ENCODE results near the gene SOCS7. TPM values are rescaled to one million over a fixed set of nuclear protein-coding genes. Genes with fewer than 3 reads are reported as not detected.

The SOCS7 gene
- total and polyA plus RNA-seq, 2 of the 4 experiments (the other 2 are of a cell fraction), result 6.5 to 6.8 TPM

DNA sequence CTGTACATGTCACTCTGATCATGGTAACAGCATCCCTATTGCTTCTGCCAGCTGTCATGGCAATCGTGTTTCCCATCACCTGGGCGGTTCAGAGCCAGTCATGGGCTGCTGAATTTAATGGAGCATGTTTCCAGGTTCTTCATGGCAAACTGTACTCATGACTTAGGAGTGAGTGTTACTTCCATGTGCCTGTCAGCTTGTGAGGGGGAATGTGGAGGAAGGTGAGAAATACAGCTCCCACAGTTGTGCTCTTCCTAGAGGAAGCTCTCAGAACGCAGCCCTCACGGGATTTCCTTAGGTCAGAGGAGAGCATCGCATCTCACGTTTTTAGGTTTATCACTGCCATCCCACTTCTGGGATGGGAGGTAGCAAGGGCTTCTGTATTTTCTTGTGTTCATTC lies 48.6 kb downstream of the SOCS7 start:
- no peak overlapping the region for H2BK5ac ChIP-seq (ENCODE audit: low read depth, low read length, poor library complexity, severe bottlenecking)
- no peak overlapping the region for H2AK9ac ChIP-seq (replicated peaks; ENCODE audit: low read depth, low read length, poor library complexity)
- H3K14ac ChIP-seq (replicated peaks; ENCODE audit: low read depth, low read length), result no peak overlapping the region
- no peaks in the 10 kb centered on the region for H4K20me1 ChIP-seq (ENCODE audit: insufficient read depth, low read length)
- ATAC-seq (ENCODE audit: low read depth), result no peak
- H3K4me2 ChIP-seq (ENCODE audit: low read depth, low read length), result no peak overlapping the region
- intact Hi-C loops (cut with micrococcal nuclease) (no loop called here), dilution Hi-C loops (cut with HindIII; ENCODE audit: low sequenced_read_pairs, unreplicated experiment) (no loop called here), in situ Hi-C loops (cut with MboI; ENCODE audit: low sequenced_read_pairs) (loop anchor here (5.0 kb wide), 1 partner anchor 43 kb away; no protein-coding TSS in a partner anchor)
- H3K27me3 ChIP-seq (ENCODE audit: control insufficient read depth, insufficient read depth, low read length), result no peaks in the 10 kb centered on the region
- H4K91ac ChIP-seq (ENCODE audit: insufficient read depth, low read depth, low read length), result no peak overlapping the region
- no peak overlapping the region for H4K8ac ChIP-seq (ENCODE audit: low read depth in 2 of 2, low read length in 2 of 2)
- TSS peak; percentile 15 for BruUV-seq (replicated peaks)
- peaks cover 8% of the 10 kb centered on the region for H3K9me1 ChIP-seq (ENCODE audit: insufficient read depth, low read length)
- no peak overlapping the region for H3K27ac ChIP-seq (ENCODE audit: insufficient read depth, low read length)
- H3K79me1 ChIP-seq (ENCODE audit: low read depth in 1 of 2, low read length in 2 of 2), result peaks cover 0 to 3% of the 10 kb centered on the region in 2 experiments; a peak in 1 of 4 replicates
- H3K36me3 ChIP-seq (ENCODE audit: control insufficient read depth, insufficient read depth, low read length), result peaks cover 50% of the 10 kb centered on the region
- no peak for TF ChIP-seq RFX5 (IDR thresholded peaks at IDR 0.05; ENCODE audit: low read depth, low read length)
- no peak for TF ChIP-seq POLR2A (IDR thresholded peaks at IDR 0.05; ENCODE audit: low read depth, low read length)
- TF ChIP-seq BHLHE40 (IDR thresholded peaks at IDR 0.05; ENCODE audit: low read depth, low read length), result no peak
- TF ChIP-seq CHD1 (IDR thresholded peaks at IDR 0.05; ENCODE audit: low read depth, low read length), result no peak
- TF ChIP-seq MAFK (IDR thresholded peaks at IDR 0.05; ENCODE audit: low read depth, low read length), result no peak
- no peak for TF ChIP-seq MAZ (IDR thresholded peaks at IDR 0.05; ENCODE audit: borderline replicate concordance, low read depth, low read length)
- TF ChIP-seq, protein P1, sequence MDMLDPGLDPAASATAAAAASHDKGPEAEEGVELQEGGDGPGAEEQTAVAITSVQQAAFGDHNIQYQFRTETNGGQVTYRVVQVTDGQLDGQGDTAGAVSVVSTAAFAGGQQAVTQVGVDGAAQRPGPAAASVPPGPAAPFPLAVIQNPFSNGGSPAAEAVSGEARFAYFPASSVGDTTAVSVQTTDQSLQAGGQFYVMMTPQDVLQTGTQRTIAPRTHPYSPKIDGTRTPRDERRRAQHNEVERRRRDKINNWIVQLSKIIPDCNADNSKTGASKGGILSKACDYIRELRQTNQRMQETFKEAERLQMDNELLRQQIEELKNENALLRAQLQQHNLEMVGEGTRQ (IDR thresholded peaks at IDR 0.05; ENCODE audit: low read depth, low read length), result no peak
- TF ChIP-seq CEBPB (IDR thresholded peaks at IDR 0.05; ENCODE audit: low read depth, low read length), result no peak
- TF ChIP-seq, protein P2, sequence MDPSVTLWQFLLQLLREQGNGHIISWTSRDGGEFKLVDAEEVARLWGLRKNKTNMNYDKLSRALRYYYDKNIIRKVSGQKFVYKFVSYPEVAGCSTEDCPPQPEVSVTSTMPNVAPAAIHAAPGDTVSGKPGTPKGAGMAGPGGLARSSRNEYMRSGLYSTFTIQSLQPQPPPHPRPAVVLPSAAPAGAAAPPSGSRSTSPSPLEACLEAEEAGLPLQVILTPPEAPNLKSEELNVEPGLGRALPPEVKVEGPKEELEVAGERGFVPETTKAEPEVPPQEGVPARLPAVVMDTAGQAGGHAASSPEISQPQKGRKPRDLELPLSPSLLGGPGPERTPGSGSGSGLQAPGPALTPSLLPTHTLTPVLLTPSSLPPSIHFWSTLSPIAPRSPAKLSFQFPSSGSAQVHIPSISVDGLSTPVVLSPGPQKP (IDR thresholded peaks at IDR 0.05; ENCODE audit: borderline replicate concordance, low read depth, low read length), result no peak
- TF ChIP-seq MXI1 (IDR thresholded peaks at IDR 0.05; ENCODE audit: borderline replicate concordance, low read depth, low read length), result no peak
- TF ChIP-seq, protein P3, sequence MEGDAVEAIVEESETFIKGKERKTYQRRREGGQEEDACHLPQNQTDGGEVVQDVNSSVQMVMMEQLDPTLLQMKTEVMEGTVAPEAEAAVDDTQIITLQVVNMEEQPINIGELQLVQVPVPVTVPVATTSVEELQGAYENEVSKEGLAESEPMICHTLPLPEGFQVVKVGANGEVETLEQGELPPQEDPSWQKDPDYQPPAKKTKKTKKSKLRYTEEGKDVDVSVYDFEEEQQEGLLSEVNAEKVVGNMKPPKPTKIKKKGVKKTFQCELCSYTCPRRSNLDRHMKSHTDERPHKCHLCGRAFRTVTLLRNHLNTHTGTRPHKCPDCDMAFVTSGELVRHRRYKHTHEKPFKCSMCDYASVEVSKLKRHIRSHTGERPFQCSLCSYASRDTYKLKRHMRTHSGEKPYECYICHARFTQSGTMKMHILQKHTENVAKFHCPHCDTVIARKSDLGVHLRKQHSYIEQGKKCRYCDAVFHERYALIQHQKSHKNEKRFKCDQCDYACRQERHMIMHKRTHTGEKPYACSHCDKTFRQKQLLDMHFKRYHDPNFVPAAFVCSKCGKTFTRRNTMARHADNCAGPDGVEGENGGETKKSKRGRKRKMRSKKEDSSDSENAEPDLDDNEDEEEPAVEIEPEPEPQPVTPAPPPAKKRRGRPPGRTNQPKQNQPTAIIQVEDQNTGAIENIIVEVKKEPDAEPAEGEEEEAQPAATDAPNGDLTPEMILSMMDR (conservative IDR thresholded peaks at IDR 0.05; ENCODE audit: low read depth, low read length), result no peak
- TF ChIP-seq NFE2L2 (IDR thresholded peaks at IDR 0.05; ENCODE audit: low read depth, low read length), result no peak
- CTCF ChIA-PET, result no interaction called here
- WGBS, 2 experiments (ENCODE audit: extremely low coverage in 2 of 2, insufficient read length in 1 of 2), result no CpG with 5 or more reads among the region's 6 CpGs
- no peaks in the 10 kb centered on the region for H3K9me3 ChIP-seq (ENCODE audit: control insufficient read depth, insufficient read depth, low read length)
- no peak overlapping the region for H2AFZ ChIP-seq (replicated peaks; ENCODE audit: low read length, poor library complexity)
- no peak overlapping the region for H4K5ac ChIP-seq (ENCODE audit: low read depth, low read length)
- POLR2A ChIA-PET (ENCODE audit: unreplicated experiment), result no interaction called here
- H2AK5ac ChIP-seq (ENCODE audit: low read depth, low read length), result no peak overlapping the region
- no peak overlapping the region for H3K4ac ChIP-seq (ENCODE audit: low read depth, low read length)
- H3K4me1 ChIP-seq (ENCODE audit: control insufficient read depth, insufficient read depth, low read length), result peaks cover 1% of the 10 kb centered on the region; the same call in 1 of the 2 replicates
- no peak overlapping the region for H3K18ac ChIP-seq (ENCODE audit: low read depth, low read length)
- H3K4me3 ChIP-seq (ENCODE audit: insufficient read depth, low read depth, low read length), result no peak overlapping the region
- no peak for DNase-seq
- H3K56ac ChIP-seq (ENCODE audit: extremely low read depth, insufficient read depth, low read length), result no peak overlapping the region
- no peak overlapping the region for H2BK20ac ChIP-seq (ENCODE audit: low read depth, low read length)
- H2BK120ac ChIP-seq (ENCODE audit: low read depth, low read length), result no peak overlapping the region
- H3K9ac ChIP-seq (ENCODE audit: low read depth, low read length), result no peak overlapping the region
- H3K23ac ChIP-seq (ENCODE audit: low read depth, low read length), result no peak overlapping the region
- H2BK15ac ChIP-seq (ENCODE audit: low read depth, low read length), result no peak overlapping the region
